ENCODE results near the gene NCBP1. TPM values are rescaled to one million over a fixed set of nuclear protein-coding genes. Genes with fewer than 3 reads are reported as not detected.

The NCBP1 gene
- total and polyA plus RNA-seq, 9 of the 15 experiments (the other 6 are each of a cell fraction or from before 2014, with no cell fraction given), result 29.4 to 69.7 (median 57.5) TPM

DNA sequence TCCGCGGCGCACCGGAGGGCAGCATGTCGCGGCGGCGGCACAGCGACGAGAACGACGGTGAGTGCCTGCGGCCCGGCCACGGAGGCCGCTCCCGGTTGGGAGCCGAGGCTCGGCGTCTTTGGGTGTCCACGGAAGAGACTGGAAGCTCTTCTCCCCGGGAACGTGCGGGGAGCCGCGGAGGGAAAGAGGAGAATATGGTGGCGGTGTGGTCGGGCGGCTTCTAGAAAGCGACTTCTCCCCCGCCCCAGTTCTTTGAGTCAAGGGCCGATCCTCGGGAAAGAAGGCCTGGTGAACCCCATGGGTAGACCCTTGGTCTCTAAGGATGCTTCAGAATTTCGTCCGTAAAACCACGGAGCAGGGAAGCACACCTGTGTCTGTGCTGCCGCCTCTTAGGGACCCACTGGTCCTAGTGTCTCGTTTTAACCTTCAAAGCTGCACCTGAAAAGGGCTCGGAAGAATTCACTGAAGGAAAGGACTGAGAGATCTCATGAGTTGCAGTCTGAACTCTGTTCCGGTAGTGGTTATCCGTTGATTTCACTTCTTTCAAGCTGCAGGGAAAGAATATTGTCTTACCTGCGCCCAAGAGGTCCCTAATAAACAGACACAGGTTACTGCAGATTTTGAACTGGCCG, 354 bp downstream of the NCBP1 start (continued):
- TF ChIP-seq ETV5 (CRISPR knock-in tag; IDR thresholded peaks at IDR 0.05; ENCODE audit: low read depth) (no peak), CBX5 (IDR thresholded peaks at IDR 0.05; ENCODE audit: borderline replicate concordance, low read depth) (no peak), PTRF (tag; IDR thresholded peaks at IDR 0.05) (no peak), ZNF282 (CRISPR knock-in tag; IDR thresholded peaks at IDR 0.05) (no peak), KLF13 (tag; IDR thresholded peaks at IDR 0.05; ENCODE audit: borderline replicate concordance, low read depth) (no peak), GTF2A2 (tag; IDR thresholded peaks at IDR 0.05) (no peak), PHTF2 (CRISPR knock-in tag; IDR thresholded peaks at IDR 0.05) (no peak), KAT8 (IDR thresholded peaks at IDR 0.05; ENCODE audit: low read depth) (no peak), PHB2 (IDR thresholded peaks at IDR 0.05; ENCODE audit: low read depth) (no peak), CREBBP (IDR thresholded peaks at IDR 0.05; ENCODE audit: low read depth, low read length) (no peak), BCL6 (CRISPR knock-in tag; IDR thresholded peaks at IDR 0.05) (no peak), SAP30 (IDR thresholded peaks at IDR 0.05; ENCODE audit: borderline replicate concordance, insufficient read depth, low read depth, low read length, poor library complexity, severe bottlenecking) (peak; percentile 78), L3MBTL2 (IDR thresholded peaks at IDR 0.05) (no peak), MED1 (CRISPR knock-in tag; IDR thresholded peaks at IDR 0.05; ENCODE audit: borderline replicate concordance) (no peak)
- TF ChIP-seq, protein P1, sequence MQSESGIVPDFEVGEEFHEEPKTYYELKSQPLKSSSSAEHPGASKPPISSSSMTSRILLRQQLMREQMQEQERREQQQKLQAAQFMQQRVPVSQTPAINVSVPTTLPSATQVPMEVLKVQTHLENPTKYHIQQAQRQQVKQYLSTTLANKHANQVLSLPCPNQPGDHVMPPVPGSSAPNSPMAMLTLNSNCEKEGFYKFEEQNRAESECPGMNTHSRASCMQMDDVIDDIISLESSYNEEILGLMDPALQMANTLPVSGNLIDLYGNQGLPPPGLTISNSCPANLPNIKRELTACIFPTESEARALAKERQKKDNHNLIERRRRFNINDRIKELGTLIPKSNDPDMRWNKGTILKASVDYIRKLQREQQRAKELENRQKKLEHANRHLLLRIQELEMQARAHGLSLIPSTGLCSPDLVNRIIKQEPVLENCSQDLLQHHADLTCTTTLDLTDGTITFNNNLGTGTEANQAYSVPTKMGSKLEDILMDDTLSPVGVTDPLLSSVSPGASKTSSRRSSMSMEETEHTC (IDR thresholded peaks at IDR 0.05), result no peak
- TF ChIP-seq, protein P2, sequence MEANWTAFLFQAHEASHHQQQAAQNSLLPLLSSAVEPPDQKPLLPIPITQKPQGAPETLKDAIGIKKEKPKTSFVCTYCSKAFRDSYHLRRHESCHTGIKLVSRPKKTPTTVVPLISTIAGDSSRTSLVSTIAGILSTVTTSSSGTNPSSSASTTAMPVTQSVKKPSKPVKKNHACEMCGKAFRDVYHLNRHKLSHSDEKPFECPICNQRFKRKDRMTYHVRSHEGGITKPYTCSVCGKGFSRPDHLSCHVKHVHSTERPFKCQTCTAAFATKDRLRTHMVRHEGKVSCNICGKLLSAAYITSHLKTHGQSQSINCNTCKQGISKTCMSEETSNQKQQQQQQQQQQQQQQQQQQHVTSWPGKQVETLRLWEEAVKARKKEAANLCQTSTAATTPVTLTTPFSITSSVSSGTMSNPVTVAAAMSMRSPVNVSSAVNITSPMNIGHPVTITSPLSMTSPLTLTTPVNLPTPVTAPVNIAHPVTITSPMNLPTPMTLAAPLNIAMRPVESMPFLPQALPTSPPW (CRISPR knock-in tag; IDR thresholded peaks at IDR 0.05), result no peak
- TF ChIP-seq, protein P3, sequence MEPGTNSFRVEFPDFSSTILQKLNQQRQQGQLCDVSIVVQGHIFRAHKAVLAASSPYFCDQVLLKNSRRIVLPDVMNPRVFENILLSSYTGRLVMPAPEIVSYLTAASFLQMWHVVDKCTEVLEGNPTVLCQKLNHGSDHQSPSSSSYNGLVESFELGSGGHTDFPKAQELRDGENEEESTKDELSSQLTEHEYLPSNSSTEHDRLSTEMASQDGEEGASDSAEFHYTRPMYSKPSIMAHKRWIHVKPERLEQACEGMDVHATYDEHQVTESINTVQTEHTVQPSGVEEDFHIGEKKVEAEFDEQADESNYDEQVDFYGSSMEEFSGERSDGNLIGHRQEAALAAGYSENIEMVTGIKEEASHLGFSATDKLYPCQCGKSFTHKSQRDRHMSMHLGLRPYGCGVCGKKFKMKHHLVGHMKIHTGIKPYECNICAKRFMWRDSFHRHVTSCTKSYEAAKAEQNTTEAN (CRISPR knock-in tag; IDR thresholded peaks at IDR 0.05), result no peak
- TF ChIP-seq, protein P4, sequence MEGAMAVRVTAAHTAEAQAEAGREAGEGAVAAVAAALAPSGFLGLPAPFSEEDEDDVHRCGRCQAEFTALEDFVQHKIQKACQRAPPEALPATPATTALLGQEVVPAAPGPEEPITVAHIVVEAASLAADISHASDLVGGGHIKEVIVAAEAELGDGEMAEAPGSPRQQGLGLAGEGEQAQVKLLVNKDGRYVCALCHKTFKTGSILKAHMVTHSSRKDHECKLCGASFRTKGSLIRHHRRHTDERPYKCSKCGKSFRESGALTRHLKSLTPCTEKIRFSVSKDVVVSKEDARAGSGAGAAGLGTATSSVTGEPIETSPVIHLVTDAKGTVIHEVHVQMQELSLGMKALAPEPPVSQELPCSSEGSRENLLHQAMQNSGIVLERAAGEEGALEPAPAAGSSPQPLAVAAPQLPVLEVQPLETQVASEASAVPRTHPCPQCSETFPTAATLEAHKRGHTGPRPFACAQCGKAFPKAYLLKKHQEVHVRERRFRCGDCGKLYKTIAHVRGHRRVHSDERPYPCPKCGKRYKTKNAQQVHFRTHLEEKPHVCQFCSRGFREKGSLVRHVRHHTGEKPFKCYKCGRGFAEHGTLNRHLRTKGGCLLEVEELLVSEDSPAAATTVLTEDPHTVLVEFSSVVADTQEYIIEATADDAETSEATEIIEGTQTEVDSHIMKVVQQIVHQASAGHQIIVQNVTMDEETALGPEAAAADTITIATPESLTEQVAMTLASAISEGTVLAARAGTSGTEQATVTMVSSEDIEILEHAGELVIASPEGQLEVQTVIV (CRISPR knock-in tag; IDR thresholded peaks at IDR 0.05; ENCODE audit: borderline replicate concordance), result no peak
- TF ChIP-seq, protein P5, sequence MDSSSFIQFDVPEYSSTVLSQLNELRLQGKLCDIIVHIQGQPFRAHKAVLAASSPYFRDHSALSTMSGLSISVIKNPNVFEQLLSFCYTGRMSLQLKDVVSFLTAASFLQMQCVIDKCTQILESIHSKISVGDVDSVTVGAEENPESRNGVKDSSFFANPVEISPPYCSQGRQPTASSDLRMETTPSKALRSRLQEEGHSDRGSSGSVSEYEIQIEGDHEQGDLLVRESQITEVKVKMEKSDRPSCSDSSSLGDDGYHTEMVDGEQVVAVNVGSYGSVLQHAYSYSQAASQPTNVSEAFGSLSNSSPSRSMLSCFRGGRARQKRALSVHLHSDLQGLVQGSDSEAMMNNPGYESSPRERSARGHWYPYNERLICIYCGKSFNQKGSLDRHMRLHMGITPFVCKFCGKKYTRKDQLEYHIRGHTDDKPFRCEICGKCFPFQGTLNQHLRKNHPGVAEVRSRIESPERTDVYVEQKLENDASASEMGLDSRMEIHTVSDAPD (CRISPR knock-in tag; IDR thresholded peaks at IDR 0.05), result no peak
- TF ChIP-seq, protein P6, sequence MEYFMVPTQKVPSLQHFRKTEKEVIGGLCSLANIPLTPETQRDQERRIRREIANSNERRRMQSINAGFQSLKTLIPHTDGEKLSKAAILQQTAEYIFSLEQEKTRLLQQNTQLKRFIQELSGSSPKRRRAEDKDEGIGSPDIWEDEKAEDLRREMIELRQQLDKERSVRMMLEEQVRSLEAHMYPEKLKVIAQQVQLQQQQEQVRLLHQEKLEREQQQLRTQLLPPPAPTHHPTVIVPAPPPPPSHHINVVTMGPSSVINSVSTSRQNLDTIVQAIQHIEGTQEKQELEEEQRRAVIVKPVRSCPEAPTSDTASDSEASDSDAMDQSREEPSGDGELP (CRISPR knock-in tag; IDR thresholded peaks at IDR 0.05; ENCODE audit: borderline replicate concordance), result no peak
